HTERT RPE-1 (cell line): ENCODE measurements around the gene ARHGAP26.
"Not testable (repeated sequence)": the region's sequence is repeated elsewhere in the genome, so short reads cannot be mapped to it uniquely, and the experiment has no call there.

Experiments used
- in situ Hi-C: fragments of 300-500 bp; cut with MboI; formaldehyde crosslinking; loops from 4 replicates; pipeline ENCODE4 v1.14.3; 2020; ENCODE audit warnings: low sequenced_read_pairs

The ARHGAP26 gene

DNA sequence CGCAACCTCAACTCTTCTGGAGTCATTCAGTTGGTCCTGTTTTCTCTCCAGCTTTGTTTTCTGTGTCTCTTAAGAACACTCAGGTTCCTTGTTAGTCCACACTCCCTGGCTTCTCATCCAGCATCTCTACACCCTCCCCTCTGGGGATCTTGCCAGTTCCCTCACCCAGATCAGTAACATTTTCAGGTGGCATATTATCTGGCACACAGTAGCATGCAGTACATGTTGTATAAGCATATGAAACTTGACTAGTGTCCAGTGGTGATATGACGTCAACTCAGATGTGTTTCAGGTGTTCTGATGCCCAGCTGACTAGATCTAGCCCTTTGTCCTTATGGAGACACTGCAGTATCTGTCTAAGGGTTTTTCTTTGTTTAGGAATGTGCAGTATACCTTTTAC, 184.3 kb downstream of the ARHGAP26 start:
- in situ Hi-C loops: no loop called here

GRCh38 chr5:142955628-142956027, 185.5 kb downstream of the ARHGAP26 start:
- in situ Hi-C loops: no loop called here

GRCh38 chr5:142957528-142957927, 187.4 kb downstream of the ARHGAP26 start:
- in situ Hi-C loops: no loop called here

DNA sequence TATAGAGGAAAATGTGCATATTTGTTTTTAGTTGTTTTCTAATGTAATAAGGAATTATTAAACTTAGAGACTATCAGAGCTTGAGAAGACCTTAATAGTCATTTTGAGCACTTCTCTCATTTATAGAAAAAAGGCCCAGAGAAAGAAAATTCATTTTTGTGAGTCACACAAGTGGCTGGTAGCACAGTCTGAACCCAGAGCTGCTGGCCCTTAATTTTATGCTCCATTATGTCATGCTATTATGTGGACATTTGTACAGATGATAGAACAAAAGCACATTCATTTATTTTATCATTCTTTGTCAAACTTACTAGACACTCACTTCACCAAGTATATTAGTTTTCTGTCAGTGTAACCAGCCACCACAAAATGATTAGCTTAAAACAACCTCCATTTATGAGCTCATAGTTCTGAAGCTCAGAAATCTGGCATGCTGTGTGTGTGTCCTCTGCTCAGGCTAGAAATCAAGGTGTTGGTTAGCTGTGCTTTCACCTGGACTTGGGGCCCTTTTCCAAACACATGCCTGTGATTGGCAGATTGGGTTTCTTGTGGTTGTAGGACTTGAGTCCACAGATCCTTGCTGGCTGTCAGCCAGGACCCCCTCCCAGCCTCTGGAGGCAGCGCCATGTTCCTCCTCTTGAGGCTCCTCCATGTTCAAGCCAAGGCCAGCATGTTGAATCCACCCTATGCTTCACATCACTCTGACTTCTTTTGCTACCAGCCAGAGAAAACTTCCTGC, 188.9 kb downstream of the ARHGAP26 start:
- in situ Hi-C loops: no loop called here

DNA sequence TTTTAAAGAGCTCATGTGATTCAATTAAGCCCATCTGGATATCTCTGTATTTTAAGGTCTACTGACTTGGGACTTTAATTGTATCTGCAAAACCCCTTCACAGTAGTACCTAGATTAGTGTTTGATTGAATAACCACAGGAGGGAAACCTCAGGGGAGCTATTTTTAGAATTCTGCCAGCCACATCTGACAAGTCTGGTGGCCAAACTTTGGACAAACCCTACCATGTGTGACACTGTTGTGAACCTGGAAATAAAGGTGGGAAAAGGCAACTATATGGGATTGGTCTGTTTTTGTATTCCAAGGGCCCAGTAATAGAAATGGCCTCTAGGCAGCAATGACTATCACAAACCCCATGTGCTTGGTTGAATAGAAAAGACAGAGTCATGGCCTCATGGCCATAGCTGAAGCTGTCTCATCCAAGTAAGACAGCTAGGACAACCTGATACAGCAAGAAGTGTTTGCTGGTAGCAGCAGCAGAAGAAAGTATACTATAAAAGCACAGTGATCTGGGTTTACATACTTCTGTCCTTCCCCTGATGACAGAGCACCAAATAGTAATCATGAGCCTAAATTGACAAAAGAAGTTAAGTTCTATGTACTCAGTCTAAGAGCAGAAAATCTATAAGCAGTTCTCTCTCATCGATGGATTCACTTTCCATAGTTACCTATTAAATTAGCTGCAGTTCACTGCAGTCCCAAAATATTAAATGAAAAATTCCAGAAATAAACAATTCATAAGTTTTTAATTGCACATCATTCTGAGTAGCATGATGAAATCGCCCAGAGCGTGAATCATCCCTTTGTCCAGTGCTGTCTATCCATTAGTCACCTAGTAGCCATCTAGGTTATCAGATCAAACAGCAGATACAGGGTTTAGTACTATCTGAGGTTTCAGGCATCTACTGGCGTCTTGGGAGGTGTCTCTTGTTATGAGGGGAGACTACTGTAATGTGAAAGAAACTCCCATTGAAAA, 189.8 kb downstream of the ARHGAP26 start:
- in situ Hi-C loops: no loop called here

GRCh38 chr5:142961440-142962173, 191.4 kb downstream of the ARHGAP26 start:
- in situ Hi-C loops: no loop called here

DNA sequence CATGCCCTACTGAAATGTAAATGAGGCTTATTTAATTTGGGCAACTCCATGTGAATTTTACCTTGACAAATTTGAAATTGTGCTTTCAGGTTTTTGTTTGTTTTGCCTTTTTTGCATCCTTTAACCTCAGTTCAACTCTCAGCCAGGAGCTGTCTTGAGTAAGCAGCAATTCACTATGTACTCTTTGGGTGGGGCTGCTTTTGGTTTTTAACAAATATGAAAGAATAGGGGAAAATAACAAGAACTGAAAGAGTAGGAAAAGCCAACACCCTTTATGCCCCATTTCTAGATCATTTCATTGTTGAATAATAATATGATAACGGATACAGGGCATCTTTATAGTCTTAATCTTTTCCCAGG, 192.0 kb downstream of the ARHGAP26 start:
- in situ Hi-C loops: no loop called here

GRCh38 chr5:142965258-142966120, 195.3 kb downstream of the ARHGAP26 start:
- in situ Hi-C loops: not testable (repeated sequence)

DNA sequence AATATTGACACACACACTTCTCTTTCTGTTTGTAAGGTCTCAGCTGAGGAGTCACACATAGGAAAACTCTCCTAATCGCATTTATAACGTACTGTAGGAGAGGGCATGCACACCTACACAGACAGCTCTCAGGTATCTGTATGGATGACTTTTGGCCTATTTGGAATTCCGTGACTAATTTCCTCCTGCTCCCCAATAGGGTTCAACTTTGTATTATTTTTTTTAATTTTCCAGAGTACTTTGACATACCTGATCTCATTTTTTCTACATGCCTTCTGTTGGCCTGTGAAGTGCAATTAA, 195.9 kb downstream of the ARHGAP26 start:
- in situ Hi-C loops: no loop called here

- in situ Hi-C loops: no loop called here
These were observed 199.0 kb downstream of the ARHGAP26 start for GRCh38 chr5:142969186-142969585.

GRCh38 chr5:142969624-142970439, 199.7 kb downstream of the ARHGAP26 start:
- in situ Hi-C loops: no loop called here

DNA sequence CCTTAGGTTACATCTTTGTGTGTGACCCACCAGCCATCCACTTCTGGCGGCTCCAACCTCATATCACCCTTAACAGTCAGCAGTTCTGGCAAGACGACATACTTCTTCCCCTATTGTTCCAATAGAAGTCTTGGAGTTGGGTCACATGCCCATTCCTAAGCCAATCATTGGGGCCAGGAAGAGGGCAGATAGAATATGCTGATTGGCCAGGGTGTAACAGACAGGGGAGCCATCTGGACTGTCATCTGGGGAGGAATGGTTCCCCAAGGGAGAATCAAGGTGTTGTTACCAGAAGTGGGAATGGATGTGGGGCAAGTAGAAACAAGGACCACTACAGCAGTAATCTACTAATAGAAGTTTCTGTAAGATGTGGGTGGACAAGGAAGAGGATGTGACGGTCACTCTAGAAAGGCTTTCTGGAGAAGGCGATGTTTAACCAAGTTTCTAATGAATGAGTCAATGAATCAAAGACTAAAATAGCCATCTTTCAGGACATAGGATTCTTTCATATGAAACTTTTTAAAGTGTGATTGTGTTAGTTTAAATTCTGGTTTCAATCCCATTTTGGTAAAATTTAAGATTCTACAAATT, 200.4 kb downstream of the ARHGAP26 start:
- in situ Hi-C loops: no loop called here

- in situ Hi-C loops: no loop called here
These were observed 201.3 kb downstream of the ARHGAP26 start for GRCh38 chr5:142971303-142972013.

DNA sequence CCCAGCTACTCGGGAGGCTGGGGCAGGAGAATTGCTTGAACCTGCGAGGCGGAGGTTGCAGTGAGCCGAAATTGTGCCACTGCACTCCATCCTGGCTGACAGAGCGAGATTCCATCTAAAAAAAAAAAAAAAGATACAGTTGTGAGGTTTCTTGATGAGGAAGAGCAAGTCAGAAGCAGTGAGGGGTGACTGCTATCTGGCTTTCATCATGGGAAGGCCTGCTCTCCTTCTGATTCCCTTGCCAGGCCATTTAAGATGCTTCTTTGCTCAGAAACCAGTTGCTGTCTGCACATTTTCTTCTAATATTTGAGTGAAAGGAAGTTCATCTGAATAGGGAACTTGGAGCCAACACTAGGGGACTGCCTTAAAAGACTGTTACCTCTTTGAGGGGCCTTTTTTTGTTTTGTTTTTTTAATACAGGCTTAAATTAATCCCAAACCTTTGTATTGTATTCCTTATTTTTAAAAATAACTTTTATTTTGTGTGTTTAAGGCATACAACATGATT, 201.9 kb downstream of the ARHGAP26 start:
- in situ Hi-C loops: no loop called here

- in situ Hi-C loops: no loop called here
These were observed 203.8 kb downstream of the ARHGAP26 start for GRCh38 chr5:142973932-142974331.

- in situ Hi-C loops: no loop called here
These were observed 204.2 kb downstream of the ARHGAP26 start for GRCh38 chr5:142974409-142974808.

DNA sequence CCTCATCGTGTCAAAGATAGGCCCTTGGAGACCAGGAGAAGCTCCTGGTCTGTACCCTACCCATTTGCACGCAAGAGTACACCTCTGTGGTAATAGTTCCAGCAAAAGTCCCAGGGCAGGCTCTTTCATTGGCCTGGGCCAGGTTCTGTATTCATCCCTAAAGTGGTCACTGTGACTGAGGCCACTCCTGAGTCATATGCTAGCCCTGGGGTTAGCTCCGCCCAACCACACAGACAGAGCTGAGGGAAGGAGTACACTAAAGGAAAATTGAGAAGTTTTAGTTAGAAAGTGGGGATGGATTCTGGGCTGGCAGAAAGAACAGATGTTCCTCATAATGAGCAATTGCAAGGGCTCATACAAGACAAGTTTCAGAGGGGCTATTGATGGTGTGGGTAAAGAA, 206.7 kb downstream of the ARHGAP26 start:
- in situ Hi-C loops: no loop called here

DNA sequence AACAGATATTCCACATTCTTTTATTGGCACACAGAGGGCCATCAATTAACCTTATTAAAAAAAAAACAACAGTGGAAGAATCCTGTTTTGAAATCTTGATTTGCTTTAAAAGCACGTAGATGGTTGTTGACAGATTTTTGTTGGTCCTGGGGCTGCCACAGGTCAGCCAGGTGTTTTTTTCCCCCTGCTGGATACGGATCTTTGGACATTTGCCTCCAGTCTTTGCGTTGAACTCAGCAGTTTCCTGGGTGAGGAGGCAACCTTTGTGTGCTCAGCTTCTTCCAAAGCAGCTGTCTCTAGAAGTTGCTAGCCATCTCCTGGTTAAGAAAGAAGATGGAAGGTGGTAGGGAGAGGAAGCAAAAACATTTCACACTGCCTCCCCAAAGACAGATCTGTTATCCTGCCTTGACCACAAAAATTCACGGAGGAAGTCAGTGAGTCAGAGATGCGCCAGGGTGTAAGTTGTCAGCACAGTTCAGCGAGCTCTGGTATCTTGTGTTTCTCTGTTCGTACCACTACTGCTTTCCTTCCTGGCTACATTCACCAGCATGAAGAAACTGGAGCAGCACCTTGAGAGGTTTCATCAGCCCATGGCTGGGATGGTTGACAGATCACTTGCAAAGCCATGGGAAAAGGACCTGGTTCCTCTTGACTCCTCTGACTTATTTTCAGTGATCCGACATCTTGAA, 207.3 kb downstream of the ARHGAP26 start:
- in situ Hi-C loops: no loop called here
